Retinal pigment epithelial cell (primary cell): Measurements from ENCODE around the gene TBL3.

Experiments used
- DNase-seq: peaks from one replicate; pipeline ENCODE4 v3.0.0-alpha.2; 2010; ENCODE audit warnings: low read depth
- H3K4me3 ChIP-seq: 2 replicates; pipeline ENCODE4 v1.5.1; 2011; ENCODE audit warnings: mild to moderate bottlenecking, low read length, control low read depth, moderate library complexity
- TF ChIP-seq, protein P1 (sequence below): conservative IDR thresholded peaks from 2 replicates; pipeline ENCODE4 v1.5.1; 2011; ENCODE audit warnings: low read depth, low read length, control low read depth, inconsistent platforms

Gene TBL3

DNA sequence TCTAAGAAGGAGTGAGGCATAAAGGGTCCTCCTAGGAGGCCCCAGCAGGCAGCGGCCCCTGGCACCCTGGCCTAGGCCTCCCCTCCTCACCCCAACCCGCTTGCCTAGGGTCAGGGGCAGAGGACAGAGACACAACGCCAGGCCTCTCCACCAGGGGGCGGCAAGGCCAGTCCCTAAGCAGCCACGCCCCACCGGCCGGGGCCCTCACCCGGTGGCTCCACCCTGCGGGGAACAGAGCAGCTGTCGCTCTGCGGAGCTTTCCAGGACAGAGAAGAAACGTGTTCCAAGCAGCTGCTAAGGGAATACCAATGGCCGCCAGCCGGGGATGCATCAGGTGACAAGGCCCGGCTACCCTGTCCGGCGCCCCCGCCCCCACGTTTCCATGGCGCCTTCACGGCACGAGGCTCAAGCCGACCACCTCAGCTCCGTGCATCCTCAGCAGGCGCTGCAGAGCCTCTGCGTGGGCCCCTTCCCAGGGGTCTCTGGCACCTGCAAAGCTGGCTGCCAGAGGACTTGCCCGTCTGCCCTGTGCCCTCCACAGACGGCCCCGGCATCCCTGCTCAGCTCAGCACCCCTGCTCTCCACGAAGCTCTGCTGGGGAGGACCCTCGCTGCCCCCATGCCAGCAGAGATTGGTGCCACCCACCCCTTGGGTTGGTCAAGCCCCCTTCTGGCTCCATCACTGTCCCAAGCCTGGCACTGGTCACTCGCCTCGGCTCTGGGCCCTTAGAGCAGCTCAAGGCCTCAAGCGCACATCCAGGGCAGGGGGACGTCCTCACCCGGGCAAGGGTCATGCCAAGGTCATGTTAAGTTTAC lies 32.2 kb downstream of the TBL3 start:
- H3K4me3 ChIP-seq = no peak overlapping the region
- TF ChIP-seq, protein P1, sequence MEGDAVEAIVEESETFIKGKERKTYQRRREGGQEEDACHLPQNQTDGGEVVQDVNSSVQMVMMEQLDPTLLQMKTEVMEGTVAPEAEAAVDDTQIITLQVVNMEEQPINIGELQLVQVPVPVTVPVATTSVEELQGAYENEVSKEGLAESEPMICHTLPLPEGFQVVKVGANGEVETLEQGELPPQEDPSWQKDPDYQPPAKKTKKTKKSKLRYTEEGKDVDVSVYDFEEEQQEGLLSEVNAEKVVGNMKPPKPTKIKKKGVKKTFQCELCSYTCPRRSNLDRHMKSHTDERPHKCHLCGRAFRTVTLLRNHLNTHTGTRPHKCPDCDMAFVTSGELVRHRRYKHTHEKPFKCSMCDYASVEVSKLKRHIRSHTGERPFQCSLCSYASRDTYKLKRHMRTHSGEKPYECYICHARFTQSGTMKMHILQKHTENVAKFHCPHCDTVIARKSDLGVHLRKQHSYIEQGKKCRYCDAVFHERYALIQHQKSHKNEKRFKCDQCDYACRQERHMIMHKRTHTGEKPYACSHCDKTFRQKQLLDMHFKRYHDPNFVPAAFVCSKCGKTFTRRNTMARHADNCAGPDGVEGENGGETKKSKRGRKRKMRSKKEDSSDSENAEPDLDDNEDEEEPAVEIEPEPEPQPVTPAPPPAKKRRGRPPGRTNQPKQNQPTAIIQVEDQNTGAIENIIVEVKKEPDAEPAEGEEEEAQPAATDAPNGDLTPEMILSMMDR = peak; percentile 98
- peak; percentile 63 for DNase-seq

DNA sequence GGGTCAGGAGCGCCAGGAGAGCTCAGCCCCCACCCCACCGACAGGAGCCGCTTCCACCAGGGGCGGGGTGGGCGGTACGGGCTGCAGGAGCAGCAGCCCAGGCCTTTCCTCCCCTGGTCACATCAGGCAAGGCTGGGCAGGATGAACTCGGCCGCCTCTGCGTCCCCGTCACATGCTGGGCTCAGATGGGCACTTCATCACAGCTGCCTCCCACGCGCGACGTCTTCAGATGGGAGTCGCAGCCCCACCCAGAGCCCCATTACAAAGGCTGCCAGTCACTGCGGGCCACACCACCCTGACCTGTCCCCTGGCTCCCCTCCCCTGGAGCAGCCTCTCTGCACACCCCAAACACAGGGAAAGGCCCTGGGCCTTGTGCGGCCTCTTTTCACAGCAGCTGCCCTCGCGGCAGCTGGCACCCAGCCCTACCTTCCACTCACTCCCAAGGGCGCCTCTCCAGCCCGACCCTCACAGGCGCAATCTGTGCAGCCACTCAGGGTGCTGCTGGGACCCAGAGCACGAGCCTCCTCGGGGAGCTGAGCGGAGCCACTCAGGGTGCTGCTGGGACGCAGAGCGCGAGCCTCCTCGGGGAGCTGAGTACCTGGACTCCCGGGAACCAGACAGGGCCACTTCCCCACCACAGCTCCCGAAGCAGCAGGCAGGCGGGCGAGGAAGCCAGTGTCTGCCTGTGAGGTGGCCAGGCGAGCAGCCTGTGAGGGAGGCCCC lies 33.1 kb downstream of the TBL3 start:
- DNase-seq = no peak
- TF ChIP-seq, protein P1 = no peak
- no peak overlapping the region for H3K4me3 ChIP-seq

DNA sequence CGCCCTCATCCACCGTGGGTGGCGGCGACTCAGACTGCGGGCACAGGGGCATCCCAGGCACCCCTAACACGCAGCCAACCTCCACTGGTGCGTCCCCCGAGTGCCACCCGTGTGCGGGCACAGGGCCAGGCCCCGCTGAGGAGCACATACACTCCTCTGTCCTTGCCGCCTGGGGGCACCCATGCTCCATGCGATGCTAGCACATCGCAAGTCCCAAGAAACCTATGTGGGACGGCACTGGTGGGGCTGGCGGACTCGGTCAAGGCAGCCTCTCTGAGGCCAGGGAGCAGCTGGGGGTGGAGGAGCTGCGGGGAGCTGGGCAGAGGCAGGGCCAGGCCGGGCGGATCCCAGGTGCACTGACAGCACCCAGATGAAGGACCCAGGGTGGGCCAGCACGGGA lies 33.8 kb downstream of the TBL3 start:
- no peak overlapping the region for H3K4me3 ChIP-seq
- no peak for DNase-seq
- TF ChIP-seq, protein P1 = no peak

DNA sequence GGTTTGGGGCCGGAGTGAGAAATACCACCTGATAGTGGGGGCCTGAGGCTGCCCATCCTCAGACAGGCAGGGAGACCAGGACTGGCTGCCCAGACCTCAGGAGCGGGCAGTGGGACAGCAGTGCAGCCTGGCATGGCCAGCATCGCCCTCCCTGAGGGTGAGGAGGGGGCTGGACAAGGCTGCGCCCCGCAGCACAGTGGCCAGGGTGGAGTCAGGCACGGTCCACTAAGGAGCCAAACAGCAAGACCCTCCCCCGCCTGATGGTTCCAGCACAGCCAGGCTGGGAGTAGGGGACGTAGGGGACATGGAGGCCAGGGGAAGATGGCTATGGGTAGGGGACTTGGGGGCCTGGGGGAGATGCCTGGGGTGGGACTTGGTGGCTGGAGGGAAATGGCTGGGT lies 34.5 kb downstream of the TBL3 start:
- TF ChIP-seq, protein P1 = no peak
- no peak overlapping the region for H3K4me3 ChIP-seq
- no peak for DNase-seq

DNA sequence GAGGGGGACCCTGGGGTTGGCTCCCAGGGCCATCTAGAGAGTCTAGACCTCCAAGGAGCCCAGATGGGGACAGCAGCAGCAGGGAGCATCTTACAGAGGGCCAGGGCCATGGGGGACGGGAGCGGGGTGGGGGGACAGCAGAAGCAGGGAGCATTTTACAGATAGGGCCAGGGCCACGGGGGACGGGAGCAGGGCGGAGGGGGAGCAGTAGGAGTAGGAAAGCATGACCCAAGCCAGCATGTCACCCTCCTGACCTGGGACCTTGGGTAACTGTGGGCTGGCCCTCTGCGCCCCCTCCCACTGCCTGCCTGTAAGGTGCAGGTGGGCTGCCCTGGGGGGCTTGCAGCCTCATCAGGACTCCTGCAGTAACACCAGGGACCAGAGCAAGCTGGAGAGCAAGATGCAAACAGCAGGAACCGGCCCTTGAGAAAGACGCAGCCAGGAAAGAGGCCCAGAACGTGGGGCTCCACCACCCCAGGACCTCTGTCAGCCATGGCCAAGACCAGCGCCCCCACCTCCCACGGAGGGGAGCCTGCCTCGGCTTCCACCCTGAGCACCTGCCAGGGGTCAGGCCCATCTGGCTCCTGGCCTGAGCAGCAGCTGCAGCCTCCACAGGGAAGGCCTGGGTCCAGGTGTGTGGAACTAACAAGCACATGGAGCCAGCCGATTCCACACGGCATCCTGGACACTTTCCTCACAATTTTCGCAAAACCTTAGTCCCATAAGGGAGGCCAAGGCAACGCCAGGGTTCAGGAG lies 35.4 kb downstream of the TBL3 start:
- H3K4me3 ChIP-seq = no peak overlapping the region
- TF ChIP-seq, protein P1 = no peak
- DNase-seq = no peak

DNA sequence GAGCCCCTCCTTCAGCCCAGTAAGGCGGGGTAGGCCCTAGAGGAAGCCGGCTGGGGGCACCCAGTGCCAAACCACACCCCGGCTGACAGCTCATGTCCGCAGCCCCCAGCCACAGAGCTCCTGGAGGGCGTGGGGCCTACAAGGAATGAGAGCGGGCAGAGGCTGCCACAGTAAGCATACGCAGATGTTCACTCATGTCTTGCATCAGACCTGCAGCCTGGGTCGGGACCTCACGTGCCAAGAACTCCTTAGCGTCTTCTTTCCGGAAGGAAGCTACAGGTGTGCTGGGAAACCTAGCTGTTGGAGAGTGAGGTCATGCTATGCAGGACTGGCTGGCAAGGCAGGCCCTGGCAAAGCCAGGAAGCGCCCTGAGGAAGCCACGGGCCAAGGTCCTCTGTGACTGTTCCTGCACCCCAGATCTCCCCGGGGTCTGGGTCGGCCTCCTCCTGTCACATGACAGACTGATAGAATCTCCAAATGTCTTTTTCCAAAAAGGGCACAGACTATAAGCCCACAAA lies 36.2 kb downstream of the TBL3 start:
- peak overlapping the region; percentile 76 for H3K4me3 ChIP-seq
- TF ChIP-seq, protein P1 = no peak
- DNase-seq = no peak
